Gastroesophageal sphincter (tissue), 4 donors: ENCODE data around the gene VANGL2. TPM values are rescaled to one million over a fixed set of nuclear protein-coding genes. Genes with fewer than 3 reads are reported as not detected.

Experiments
- ATAC-seq: fragments of 150-250 bp; one replicate; pipeline ENCODE4 v1.9.1; 2016; ENCODE audit warnings: mild to moderate bottlenecking, moderate library complexity
- H3K27ac ChIP-seq, 4 donors: fragments of 200-600 bp; sonication (generic) in 3 of 4; 1 replicate in 3 of 4; 2 replicates in 1 of 4; pipeline ENCODE4 v1.5.1; 2016 to 2019
- H3K27me3 ChIP-seq: fragments of 200-600 bp; sonication (generic); one replicate; pipeline ENCODE4 v1.5.1; 2019
- H3K36me3 ChIP-seq, 2 donors: fragments of 200-600 bp; sonication (generic); one replicate each; pipeline ENCODE4 v1.5.1; 2019; ENCODE audit warnings: control low read depth in 1 of 2
- H3K4me1 ChIP-seq, 3 donors: fragments of 200-600 bp; sonication (generic); 1 replicate in 2 of 3; 2 replicates in 1 of 3; pipeline ENCODE4 v1.5.1; 2016 to 2019; ENCODE audit warnings: control low read depth in 2 of 3
- H3K4me3 ChIP-seq, 2 donors: fragments of 200-600 bp; sonication (generic); one replicate each; pipeline ENCODE4 v1.5.1; 2019; ENCODE audit warnings: mild to moderate bottlenecking in 1 of 2, moderate library complexity in 1 of 2
- H3K9me3 ChIP-seq, 3 donors: fragments of 200-600 bp; sonication (generic); one replicate each; pipeline ENCODE4 v1.5.1; 2017 to 2019; ENCODE audit warnings: control low read depth in 2 of 3
- CTCF ChIP-seq, 4 experiments: fragments of 200-600 bp in 2 of 4; fragments of 450-650 bp in 2 of 4; sonication (generic) in 1 of 4; IDR thresholded peaks; one replicate each; pipeline ENCODE4 v1.5.1; 2017 to 2019; ENCODE audit warnings: antibody characterized with exemption in 4 of 4, mild to moderate bottlenecking in 2 of 4, moderate library complexity in 2 of 4
- EP300 ChIP-seq: sonication (generic); formaldehyde crosslinking; IDR thresholded peaks from one replicate; pipeline ENCODE4 v1.6.1; 2017; ENCODE audit warnings: antibody characterized with exemption, mild to moderate bottlenecking
- POLR2A ChIP-seq, 2 donors: fragments of 450-650 bp; IDR thresholded peaks; one replicate each; pipeline ENCODE4 v1.6.1; 2017; ENCODE audit warnings: antibody characterized with exemption in 2 of 2, mild to moderate bottlenecking in 2 of 2, moderate library complexity in 1 of 2
- POLR2AphosphoS5 ChIP-seq: sonication (generic); formaldehyde crosslinking; IDR thresholded peaks from one replicate; pipeline ENCODE4 v1.6.1; 2017; ENCODE audit warnings: antibody characterized with exemption
- WGBS, 2 donors: methylation state at CpG; one replicate each; pipeline ENCODE4 v1.1.5; 2018; ENCODE audit warnings: low coverage in 1 of 2; 5-methylcytosine and 5-hydroxymethylcytosine counted together
- total RNA-seq, 4 donors: library from RNA; depleted of rRNA; stranded (reverse); fragments of >200 nt; gene quantifications; one replicate each; pipeline ENCODE4 v1.1.0, GENCODE V29; 2016

Gene VANGL2
- total RNA-seq, 4 donors from 2014 or later = 0.62 to 8.5 (median 4.3) TPM

GRCh38 chr1:160357286-160358002, 42.9 kb upstream of the VANGL2 start:
- H3K27ac ChIP-seq = no peak overlapping the region
- peak; percentile 35 for ATAC-seq
- no peak overlapping the region for H3K4me3 ChIP-seq

GRCh38 chr1:160358073-160358472, 42.3 kb upstream of the VANGL2 start:
- TF ChIP-seq POLR2A (IDR thresholded peaks at IDR 0.05) = no peak
- no peak for TF ChIP-seq EP300
- no peak for TF ChIP-seq CTCF (IDR thresholded peaks at IDR 0.05)
- no peak for TF ChIP-seq POLR2AphosphoS5
- Histone ChIP-seq H3K9me3 (no peaks in the 10 kb centered on the region), H3K27me3 (no peaks in the 10 kb centered on the region), H3K27ac (no peak overlapping the region), H3K4me3 (no peak overlapping the region), H3K36me3 (peaks cover 0 to 79% of the 10 kb centered on the region in 2 donors), H3K4me1 (no peaks in the 10 kb centered on the region)
- 69 to 89% methylated on average over 1 to 4 of the region's 4 CpGs for WGBS, 2 donors
- no peak for ATAC-seq

More at GRCh38 chr1:160357286-160358002, 42.9 kb upstream of the VANGL2 start:
- TF ChIP-seq EP300 (no peak), POLR2A (IDR thresholded peaks at IDR 0.05) (no peak), POLR2AphosphoS5 (no peak)
- Histone ChIP-seq H3K9me3 (no peaks in the 10 kb centered on the region), H3K27me3 (no peaks in the 10 kb centered on the region), H3K36me3 (peaks cover 0 to 86% of the 10 kb centered on the region in 2 donors), H3K4me1 (no peaks in the 10 kb centered on the region)
- 83 to 89% methylated on average over 3 to 5 of the region's 7 CpGs for WGBS, 2 donors

GRCh38 chr1:160359559-160360226, 40.7 kb upstream of the VANGL2 start:
- TF ChIP-seq CTCF (IDR thresholded peaks at IDR 0.05) = no peak
- no peak for TF ChIP-seq POLR2A (IDR thresholded peaks at IDR 0.05)
- Histone ChIP-seq H3K27ac (no peak overlapping the region), H3K4me1 (no peaks in the 10 kb centered on the region), H3K27me3 (no peaks in the 10 kb centered on the region), H3K4me3 (no peak overlapping the region), H3K9me3 (no peaks in the 10 kb centered on the region), H3K36me3 (peaks cover 0 to 63% of the 10 kb centered on the region in 2 donors)
- WGBS, 2 donors = 72 to 75% methylated on average over 8 of the region's 9 CpGs
- ATAC-seq = no peak

GRCh38 chr1:160360227-160360695, 40.1 kb upstream of the VANGL2 start:
- Histone ChIP-seq H3K4me1 (no peaks in the 10 kb centered on the region), H3K27me3 (no peaks in the 10 kb centered on the region), H3K4me3 (no peak overlapping the region), H3K36me3 (peaks cover 0 to 58% of the 10 kb centered on the region in 2 donors), H3K9me3 (no peaks in the 10 kb centered on the region), H3K27ac (no peak overlapping the region)
- TF ChIP-seq POLR2A (IDR thresholded peaks at IDR 0.05) (no peak), POLR2AphosphoS5 (no peak), CTCF (IDR thresholded peaks at IDR 0.05) (no peak), EP300 (no peak)
- WGBS, 2 donors = 64 to 69% methylated on average over 3 to 4 of the region's 8 CpGs
- ATAC-seq = no peak

GRCh38 chr1:160361199-160361598, 39.2 kb upstream of the VANGL2 start:
- Histone ChIP-seq H3K27ac (no peak overlapping the region), H3K36me3 (peaks cover 0 to 48% of the 10 kb centered on the region in 2 donors), H3K9me3 (no peaks in the 10 kb centered on the region), H3K4me3 (no peak overlapping the region), H3K27me3 (peaks cover 3% of the 10 kb centered on the region), H3K4me1 (no peaks in the 10 kb centered on the region)
- 67 to 92% methylated on average over 2 of the region's 2 CpGs for WGBS, 2 donors
- ATAC-seq = no peak
- TF ChIP-seq POLR2AphosphoS5 = no peak
- no peak for TF ChIP-seq CTCF (IDR thresholded peaks at IDR 0.05)
- TF ChIP-seq EP300 = no peak
